HepG2 (cell line): ENCODE results near the gene GSKIP. TPM values are rescaled to one million over a fixed set of nuclear protein-coding genes. Genes with fewer than 3 reads are reported as not detected.

Source experiments
- AFF4 ChIP-seq: sonication (generic); formaldehyde crosslinking; IDR thresholded peaks from 2 replicates; pipeline ENCODE4 v1.4.0; 2020; ENCODE audit warnings: missing genetic modification reagents
- BHLHE40 ChIP-seq: IDR thresholded peaks from 2 replicates; pipeline ENCODE4 v1.6.1; 2011; ENCODE audit warnings: low read length, improper control_type of control experiment
- CBFB ChIP-seq: sonication (generic); formaldehyde crosslinking; IDR thresholded peaks from 2 replicates; pipeline ENCODE4 v1.4.0; 2020; ENCODE audit warnings: missing genetic modification reagents
- GLMP ChIP-seq: sonication (generic); formaldehyde crosslinking; IDR thresholded peaks from 2 replicates; pipeline ENCODE4 v1.9.0; 2021; ENCODE audit warnings: missing genetic modification reagents, mild to moderate bottlenecking, borderline replicate concordance
- HNRNPL ChIP-seq: fragments of 200-400 bp; formaldehyde crosslinking; IDR thresholded peaks from 2 replicates; pipeline ENCODE4 v1.6.1; 2017; ENCODE audit warnings: mild to moderate bottlenecking, low read depth, low read length
- KDM3A ChIP-seq: IDR thresholded peaks from 2 replicates; pipeline ENCODE4 v1.6.1; 2018; ENCODE audit warnings: low read depth, missing compliant biosample characterization
- LBX2 ChIP-seq: sonication (generic); formaldehyde crosslinking; IDR thresholded peaks from 2 replicates; pipeline ENCODE4 v1.5.0; 2020; ENCODE audit warnings: missing genetic modification reagents, mild to moderate bottlenecking, borderline replicate concordance
- MIXL1 ChIP-seq: IDR thresholded peaks from 2 replicates; pipeline ENCODE4 v1.6.1; 2016
- NFE2L2 ChIP-seq: fragments of 150-350 bp; IDR thresholded peaks from 2 replicates; pipeline ENCODE4 v1.6.1; 2014; ENCODE audit warnings: low read length
- NR2F1 ChIP-seq, 2 experiments: fragments of 450-650 bp in 1 of 2; formaldehyde crosslinking in 1 of 2; IDR thresholded peaks; 2 replicates each; pipeline versions ENCODE4 v1.5.0 to v1.6.1; 2016 to 2020; ENCODE audit warnings: mild to moderate bottlenecking in 1 of 2, missing compliant biosample characterization in 1 of 2, missing genetic modification reagents in 1 of 2, moderate library complexity in 1 of 2
- POGZ ChIP-seq: sonication (generic); formaldehyde crosslinking; IDR thresholded peaks from 2 replicates; pipeline ENCODE4 v1.4.0; 2020; ENCODE audit warnings: mild to moderate bottlenecking, missing genetic modification reagents
- RFXAP ChIP-seq: sonication (generic); formaldehyde crosslinking; IDR thresholded peaks from 2 replicates; pipeline ENCODE4 v1.4.0; 2020; ENCODE audit warnings: missing genetic modification reagents, borderline replicate concordance
- SMYD3 ChIP-seq: sonication (generic); formaldehyde crosslinking; IDR thresholded peaks from 2 replicates; pipeline ENCODE4 v1.8.1; 2023; ENCODE audit warnings: mild to moderate bottlenecking, missing genetic modification reagents
- TFDP2 ChIP-seq: sonication (generic); formaldehyde crosslinking; IDR thresholded peaks from 2 replicates; pipeline ENCODE4 v1.4.0; 2020; ENCODE audit warnings: missing genetic modification reagents
- ZFP36 ChIP-seq: fragments of 150-350 bp; IDR thresholded peaks from 2 replicates; pipeline ENCODE4 v1.6.1; 2018; ENCODE audit warnings: borderline replicate concordance, low read length, low read depth; ENCODE audit not compliant: partially characterized antibody
- ZFP41 ChIP-seq: sonication (generic); formaldehyde crosslinking; IDR thresholded peaks from 2 replicates; pipeline ENCODE4 v1.4.0; 2020; ENCODE audit warnings: mild to moderate bottlenecking, missing genetic modification reagents, borderline replicate concordance
- ZMAT5 ChIP-seq: sonication (generic); formaldehyde crosslinking; IDR thresholded peaks from 2 replicates; pipeline ENCODE4 v1.5.0; 2020; ENCODE audit warnings: mild to moderate bottlenecking, low read depth, missing genetic modification reagents, borderline replicate concordance
- ZNF18 ChIP-seq: sonication (generic); formaldehyde crosslinking; IDR thresholded peaks from 2 replicates; pipeline ENCODE4 v1.8.0; 2022; ENCODE audit warnings: mild to moderate bottlenecking, missing genetic modification reagents; ENCODE audit not compliant: insufficient replicate concordance
- ZNF337 ChIP-seq: sonication (generic); formaldehyde crosslinking; IDR thresholded peaks from 2 replicates; pipeline ENCODE4 v1.5.1; 2020; ENCODE audit warnings: missing genetic modification reagents, low read depth, mild to moderate bottlenecking, borderline replicate concordance
- ZNF773 ChIP-seq: sonication (generic); formaldehyde crosslinking; IDR thresholded peaks from 2 replicates; pipeline ENCODE4 v1.4.0; 2020; ENCODE audit warnings: missing genetic modification reagents, borderline replicate concordance
- polyA plus RNA-seq, 8 experiments: library from polyadenylated mRNA; depleted of rRNA in 3 of 8; stranded (reverse) in 7 of 8; unstranded in 1 of 8; fragments of >200 nt; fragmentation: Illumina TruSeq in 4 of 8; extraction: Trizol in 4 of 8; gene quantifications; 2 replicates each; pipeline versions ENCODE4 v1.2.1 to v1.2.3, GENCODE V29; 2011 to 2016; ENCODE audit warnings: low read depth in 4 of 8, missing spikeins in 1 of 8, mixed read lengths in 1 of 8; ENCODE audit not compliant: insufficient read depth in 1 of 8
- total RNA-seq, 5 experiments: library from RNA; depleted of rRNA; stranded (reverse); fragments of >200 nt; fragmentation: Illumina TruSeq; extraction: Trizol; gene quantifications; 2 replicates each; pipeline ENCODE4 v1.2.3, GENCODE V29; 2016; ENCODE audit warnings: low read depth in 1 of 5

The GSKIP gene
- total and polyA plus RNA-seq, 2 of the 13 experiments (the other 11 are each of a cell fraction or from before 2014, with no cell fraction given) = 12.5 to 27.3 TPM

- TF ChIP-seq TFDP2 (CRISPR knock-in tag) (0 out of 2 replicates have a peak, but pooled peaks have one; percentile 61), GLMP (no peak), CBFB (CRISPR knock-in tag) (no peak), MIXL1 (no peak), HNRNPL (no peak), POGZ (CRISPR knock-in tag) (no peak), NFE2L2 (no peak), AFF4 (CRISPR knock-in tag) (no peak), ZNF773 (CRISPR knock-in tag) (no peak), ZFP41 (CRISPR knock-in tag) (0 out of 2 replicates have a peak, but pooled peaks have one; percentile 28), SMYD3 (CRISPR knock-in tag) (no peak), ZNF18 (no peak), BHLHE40 (no peak), RFXAP (CRISPR knock-in tag) (0 out of 2 replicates have a peak, but pooled peaks have one; percentile 25), KDM3A (CRISPR knock-in tag) (no peak), ZFP36 (no peak), ZMAT5 (CRISPR knock-in tag) (no peak), ZNF337 (CRISPR knock-in tag) (no peak), NR2F1 (CRISPR knock-in tag; IDR thresholded peaks at IDR 0.05) (no peak), LBX2 (CRISPR knock-in tag) (peak; percentile 68; the same call in 1 of the 2 replicates)
Measured at GRCh38 chr14:96391293-96392118, 28.2 kb downstream of the GSKIP start (continued).
